Testis (tissue), 2 donors: ENCODE results near the gene SH2D3A.
"Not testable (repeated sequence)": the region's sequence is repeated elsewhere in the genome, so short reads cannot be mapped to it uniquely, and the experiment has no call there.

Source experiments
- POLR2A ChIP-seq: fragments of 450-650 bp; IDR thresholded peaks from one replicate; pipeline ENCODE4 v1.6.1; 2017; ENCODE audit warnings: antibody characterized with exemption, mild to moderate bottlenecking, moderate library complexity
- TF ChIP-seq, protein P1 (sequence below), 3 experiments: fragments of 450-650 bp in 2 of 3; fragments of 200-600 bp in 1 of 3; sonication (generic) in 1 of 3; IDR thresholded peaks; one replicate each; pipeline ENCODE4 v1.5.1; 2016 to 2019; ENCODE audit warnings: antibody characterized with exemption in 3 of 3, mild to moderate bottlenecking in 2 of 3, moderate library complexity in 1 of 3

DNA sequence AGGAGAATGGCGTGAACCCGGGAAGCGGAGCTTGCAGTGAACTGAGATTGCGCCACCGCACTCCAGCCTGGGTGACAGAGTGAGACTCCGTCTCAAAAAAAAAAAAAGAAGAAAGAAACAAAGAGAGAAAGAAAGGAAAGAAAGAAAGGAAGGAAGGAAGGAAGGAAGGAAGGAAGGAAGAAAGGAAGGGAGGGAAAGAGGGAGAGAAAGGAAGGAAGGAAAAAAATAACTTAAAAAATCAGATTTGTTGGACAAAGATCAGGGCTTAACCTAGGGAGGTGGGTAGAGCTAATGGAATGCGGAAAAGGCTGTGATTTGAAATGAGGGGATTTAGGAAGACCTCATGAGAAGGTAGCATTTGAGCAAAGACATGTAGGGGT is 4.4 kb upstream of the SH2D3A start:
- TF ChIP-seq, protein P1, sequence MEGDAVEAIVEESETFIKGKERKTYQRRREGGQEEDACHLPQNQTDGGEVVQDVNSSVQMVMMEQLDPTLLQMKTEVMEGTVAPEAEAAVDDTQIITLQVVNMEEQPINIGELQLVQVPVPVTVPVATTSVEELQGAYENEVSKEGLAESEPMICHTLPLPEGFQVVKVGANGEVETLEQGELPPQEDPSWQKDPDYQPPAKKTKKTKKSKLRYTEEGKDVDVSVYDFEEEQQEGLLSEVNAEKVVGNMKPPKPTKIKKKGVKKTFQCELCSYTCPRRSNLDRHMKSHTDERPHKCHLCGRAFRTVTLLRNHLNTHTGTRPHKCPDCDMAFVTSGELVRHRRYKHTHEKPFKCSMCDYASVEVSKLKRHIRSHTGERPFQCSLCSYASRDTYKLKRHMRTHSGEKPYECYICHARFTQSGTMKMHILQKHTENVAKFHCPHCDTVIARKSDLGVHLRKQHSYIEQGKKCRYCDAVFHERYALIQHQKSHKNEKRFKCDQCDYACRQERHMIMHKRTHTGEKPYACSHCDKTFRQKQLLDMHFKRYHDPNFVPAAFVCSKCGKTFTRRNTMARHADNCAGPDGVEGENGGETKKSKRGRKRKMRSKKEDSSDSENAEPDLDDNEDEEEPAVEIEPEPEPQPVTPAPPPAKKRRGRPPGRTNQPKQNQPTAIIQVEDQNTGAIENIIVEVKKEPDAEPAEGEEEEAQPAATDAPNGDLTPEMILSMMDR (IDR thresholded peaks at IDR 0.05), result not testable (repeated sequence)
- TF ChIP-seq POLR2A, result not testable (repeated sequence)
